Measurements from ENCODE around the gene TRIM59.

The TRIM59 gene

DNA sequence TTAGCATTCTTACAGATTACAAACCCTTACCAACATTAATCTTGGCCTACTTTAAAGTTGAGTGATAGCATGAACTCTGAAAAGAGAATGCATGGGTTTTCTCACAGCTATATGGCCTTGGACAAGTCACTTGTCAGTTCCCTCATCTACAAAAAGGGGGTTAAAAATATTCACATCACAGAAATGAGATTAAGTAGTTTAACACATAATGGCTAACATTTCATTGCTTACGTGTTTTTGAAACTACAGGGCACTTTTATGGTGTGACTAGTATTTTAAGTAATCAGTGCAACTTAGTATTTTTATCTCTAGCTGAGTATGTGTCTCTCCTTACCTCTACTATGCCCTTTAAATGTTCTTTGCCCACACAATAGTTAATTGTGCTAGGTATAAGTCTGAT, 13.8 kb downstream of the TRIM59 start:
- no peak for FAIRE-seq
- DNase-seq (ENCODE audit: insufficient read length, low spot score), result no peak
- TF ChIP-seq, protein P1, sequence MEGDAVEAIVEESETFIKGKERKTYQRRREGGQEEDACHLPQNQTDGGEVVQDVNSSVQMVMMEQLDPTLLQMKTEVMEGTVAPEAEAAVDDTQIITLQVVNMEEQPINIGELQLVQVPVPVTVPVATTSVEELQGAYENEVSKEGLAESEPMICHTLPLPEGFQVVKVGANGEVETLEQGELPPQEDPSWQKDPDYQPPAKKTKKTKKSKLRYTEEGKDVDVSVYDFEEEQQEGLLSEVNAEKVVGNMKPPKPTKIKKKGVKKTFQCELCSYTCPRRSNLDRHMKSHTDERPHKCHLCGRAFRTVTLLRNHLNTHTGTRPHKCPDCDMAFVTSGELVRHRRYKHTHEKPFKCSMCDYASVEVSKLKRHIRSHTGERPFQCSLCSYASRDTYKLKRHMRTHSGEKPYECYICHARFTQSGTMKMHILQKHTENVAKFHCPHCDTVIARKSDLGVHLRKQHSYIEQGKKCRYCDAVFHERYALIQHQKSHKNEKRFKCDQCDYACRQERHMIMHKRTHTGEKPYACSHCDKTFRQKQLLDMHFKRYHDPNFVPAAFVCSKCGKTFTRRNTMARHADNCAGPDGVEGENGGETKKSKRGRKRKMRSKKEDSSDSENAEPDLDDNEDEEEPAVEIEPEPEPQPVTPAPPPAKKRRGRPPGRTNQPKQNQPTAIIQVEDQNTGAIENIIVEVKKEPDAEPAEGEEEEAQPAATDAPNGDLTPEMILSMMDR (IDR thresholded peaks at IDR 0.05; ENCODE audit: insufficient read depth, missing control alignments), result no peak

DNA sequence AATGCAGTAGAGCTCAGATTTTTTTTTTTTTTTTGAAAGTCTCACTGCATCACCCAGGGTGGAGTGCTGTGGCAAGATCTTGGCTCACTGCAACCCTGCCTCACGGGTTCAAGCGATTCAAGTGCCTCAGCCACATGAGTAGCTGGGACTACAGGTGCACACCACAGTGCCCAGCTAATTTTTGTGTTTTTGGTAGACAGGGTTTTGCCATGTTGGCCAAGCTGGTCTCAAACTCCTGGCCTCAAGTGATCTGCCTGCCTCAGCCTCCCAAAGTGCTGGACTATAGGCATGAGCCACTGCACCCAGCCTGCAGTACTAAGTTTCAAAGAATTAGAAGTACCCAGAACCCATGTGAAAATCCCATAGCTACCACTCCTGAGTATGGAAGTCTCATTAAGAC, 14.5 kb downstream of the TRIM59 start:
- FAIRE-seq, result no peak
- no peak for DNase-seq (ENCODE audit: insufficient read length, low spot score)
- TF ChIP-seq, protein P1 (IDR thresholded peaks at IDR 0.05; ENCODE audit: insufficient read depth, missing control alignments), result no peak

DNA sequence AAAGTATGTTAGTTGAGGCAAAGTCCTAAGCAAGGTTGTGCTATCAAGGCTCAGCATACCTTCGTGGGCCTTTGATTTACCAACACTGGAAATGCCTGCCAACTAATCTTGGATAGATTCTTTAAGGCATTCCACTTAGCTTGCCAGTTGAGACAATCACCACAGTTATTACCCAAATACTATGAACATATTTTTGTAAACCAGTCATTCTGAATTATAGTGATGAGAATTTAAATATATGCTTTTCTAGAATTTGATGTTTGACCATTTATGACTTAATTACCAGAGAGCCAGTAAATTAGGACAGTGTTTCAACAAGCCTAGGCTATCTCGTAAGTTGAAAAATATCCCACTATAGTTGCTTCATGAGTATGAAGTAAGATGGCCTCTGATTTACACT, 15.5 kb downstream of the TRIM59 start:
- DNase-seq (ENCODE audit: insufficient read length, low spot score) (no peak), FAIRE-seq (no peak)
- TF ChIP-seq, protein P1 (IDR thresholded peaks at IDR 0.05; ENCODE audit: insufficient read depth, missing control alignments), result no peak

DNA sequence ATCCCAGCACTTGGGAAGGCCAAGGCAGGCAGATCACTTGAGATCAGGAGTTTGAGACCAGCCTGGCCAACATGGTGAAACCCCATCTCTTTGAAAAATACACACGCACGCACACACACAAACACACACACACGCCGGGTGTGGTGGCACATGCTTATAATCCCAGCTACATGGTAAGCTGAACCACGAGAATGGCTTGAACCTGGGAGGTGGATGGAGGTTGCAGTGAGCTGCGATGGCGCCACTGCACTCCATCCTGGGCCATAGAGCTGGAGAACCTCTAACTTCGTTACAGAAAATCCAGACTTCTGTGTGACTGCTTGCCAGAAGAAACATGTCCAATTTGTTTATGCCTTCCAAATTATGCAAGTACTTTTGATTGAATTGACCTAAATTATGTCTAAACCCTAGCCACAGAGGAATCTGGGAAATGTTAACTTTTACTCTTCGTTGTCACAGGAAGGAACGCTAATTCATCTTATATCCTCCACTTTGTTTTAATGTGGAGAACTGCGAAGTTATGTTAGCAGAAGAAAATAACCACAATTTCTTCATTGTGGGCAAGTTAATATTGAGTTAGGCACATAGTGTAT, 21.7 kb downstream of the TRIM59 start:
- no peak for FAIRE-seq
- TF ChIP-seq, protein P1 (IDR thresholded peaks at IDR 0.05; ENCODE audit: insufficient read depth, missing control alignments), result no peak
- DNase-seq (ENCODE audit: insufficient read length, low spot score), result no peak

DNA sequence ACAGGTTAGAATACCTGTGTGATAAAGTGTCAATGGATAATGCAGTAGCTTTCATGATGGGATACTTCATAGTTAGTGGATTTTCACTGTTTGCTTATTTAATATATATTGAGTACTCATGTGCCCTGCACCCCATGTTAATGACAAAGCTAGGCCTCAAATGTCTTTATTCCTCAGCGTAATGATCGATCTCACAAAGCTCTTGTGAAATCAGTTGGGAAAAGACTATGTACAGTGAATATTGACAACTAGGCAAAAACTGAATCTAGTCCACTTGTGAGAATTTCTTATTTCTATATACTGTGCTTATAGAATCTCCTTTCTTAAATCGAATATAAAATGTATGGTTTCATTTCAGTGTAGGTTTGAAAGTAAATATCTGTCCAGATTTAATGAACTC, 32.3 kb downstream of the TRIM59 start:
- TF ChIP-seq, protein P1 (IDR thresholded peaks at IDR 0.05; ENCODE audit: insufficient read depth, missing control alignments), result no peak
- FAIRE-seq (peak; percentile 71), DNase-seq (ENCODE audit: insufficient read length, low spot score) (no peak)

DNA sequence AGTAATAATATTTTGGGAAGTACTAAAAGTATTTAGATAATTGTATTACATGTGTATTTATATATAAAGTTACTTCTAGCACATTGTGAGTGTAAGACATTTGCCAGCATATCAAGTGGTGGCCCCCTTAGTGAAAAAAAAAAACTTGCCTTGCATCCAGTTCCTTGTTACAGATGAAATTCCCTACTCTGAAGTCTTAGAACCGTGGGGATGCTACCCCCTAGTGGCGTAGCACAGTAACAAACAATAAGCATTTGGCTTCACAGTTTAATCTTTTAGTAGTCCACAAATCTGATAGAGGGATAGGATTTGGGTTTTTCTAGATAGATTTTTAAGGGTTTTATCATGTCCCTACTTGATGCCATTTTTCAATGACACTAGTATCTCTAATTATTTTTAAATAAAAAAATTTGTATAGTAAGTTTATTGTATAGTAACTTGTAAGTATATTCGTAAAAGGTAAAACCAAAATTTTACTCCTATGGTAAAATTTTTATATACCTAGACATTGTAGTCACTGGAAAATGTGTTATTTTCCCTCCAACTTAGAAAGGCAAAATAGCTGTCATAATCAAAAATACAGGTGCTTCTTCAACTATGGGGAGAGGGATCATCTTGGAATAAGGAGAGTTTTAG, 35.9 kb downstream of the TRIM59 start:
- DNase-seq (ENCODE audit: insufficient read length, low spot score), result no peak
- TF ChIP-seq, protein P1 (IDR thresholded peaks at IDR 0.05; ENCODE audit: insufficient read depth, missing control alignments), result peak; percentile 92
- FAIRE-seq, result peak; percentile 29

DNA sequence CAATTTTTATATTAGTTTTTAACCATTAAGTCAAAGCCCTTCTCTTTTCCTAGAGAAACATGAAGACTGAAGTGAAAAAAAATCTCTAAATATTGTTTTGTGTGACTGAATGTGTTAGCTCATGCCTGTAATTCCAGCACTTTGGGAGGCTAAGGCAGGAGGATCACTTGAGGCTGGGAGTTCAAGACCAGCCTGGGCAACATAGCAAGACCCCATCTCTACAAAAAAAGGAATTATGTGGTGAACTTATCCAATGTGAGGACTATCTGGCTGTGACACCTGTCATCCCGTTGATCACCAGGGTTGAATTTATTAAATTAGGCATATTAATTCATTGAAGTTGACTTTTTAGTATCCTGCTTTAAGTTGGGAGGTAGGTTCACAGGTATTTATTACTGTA, 37.1 kb downstream of the TRIM59 start:
- no peak for DNase-seq (ENCODE audit: insufficient read length, low spot score)
- TF ChIP-seq, protein P1 (IDR thresholded peaks at IDR 0.05; ENCODE audit: insufficient read depth, missing control alignments), result no peak
- no peak for FAIRE-seq
